Measurements from ENCODE around the gene YPEL3.

- no peak for TF ChIP-seq HOXA7 (CRISPR knock-in tag; IDR thresholded peaks at IDR 0.05; ENCODE audit: borderline replicate concordance)
- TF ChIP-seq ZNF133 (tag by site-specific recombination; IDR thresholded peaks at IDR 0.05), result no peak
- no peak for TF ChIP-seq ZNF777 (tag by site-specific recombination; IDR thresholded peaks at IDR 0.05; ENCODE audit: borderline replicate concordance)
- peak; percentile 42; the same call in 1 of the 2 replicates for TF ChIP-seq CTCF (tag by site-specific recombination; IDR thresholded peaks at IDR 0.05)
- no peak for TF ChIP-seq ZNF274 (IDR thresholded peaks at IDR 0.05; ENCODE audit: low read length)
- TF ChIP-seq ZNF274 (tag by site-specific recombination; IDR thresholded peaks at IDR 0.05; ENCODE audit: borderline replicate concordance), result no peak
- TF ChIP-seq PBX3 (CRISPR knock-in tag; IDR thresholded peaks at IDR 0.05), result no peak
- no peak for TF ChIP-seq SP7 (tag by site-specific recombination; IDR thresholded peaks at IDR 0.05)
- peak; percentile 2; the same call in 1 of the 2 replicates for TF ChIP-seq ZNF501 (tag by site-specific recombination; IDR thresholded peaks at IDR 0.05)
- TF ChIP-seq PRDM4 (tag by site-specific recombination; IDR thresholded peaks at IDR 0.05), result no peak
- TF ChIP-seq ZNF514 (tag by site-specific recombination; IDR thresholded peaks at IDR 0.05), result no peak
- TF ChIP-seq HIC1 (tag by site-specific recombination; IDR thresholded peaks at IDR 0.05), result peak; percentile 20; the same call in 1 of the 2 replicates
Measured at GRCh38 chr16:30065943-30066760, 29.9 kb downstream of the YPEL3 start.

Data from HEK293 (cell line).